HEK293 (cell line): ENCODE results near the gene RACK1.

Source experiments
- CTCF ChIA-PET: fragments of 350-600 bp; formaldehyde crosslinking; extraction: SDS; loops from one replicate; lab custom pipeline; 2021; ENCODE audit warnings: antibody characterized with exemption; lab: Yijun Ruan, JAX
- POLR2A ChIA-PET: fragments of 300-600 bp; formaldehyde crosslinking; extraction: SDS; loops from one replicate; lab custom pipeline; 2020; ENCODE audit warnings: antibody characterized with exemption, inconsistent platforms; lab: Yijun Ruan, JAX
- H3K27ac ChIP-seq: fragments of 200-500 bp; sonication (Bioruptor generic); 2 replicates; pipeline ENCODE4 v1.5.1; 2014; ENCODE audit warnings: low read depth, low read length, control low read depth, inconsistent platforms; ENCODE audit errors: extremely low read depth
- H3K36me3 ChIP-seq, 2 experiments: fragments of 200-500 bp in 1 of 2; sonication (Bioruptor generic) in 1 of 2; 1 replicate in 1 of 2; 2 replicates in 1 of 2; pipeline ENCODE4 v1.5.1; 2014 to 2017; ENCODE audit warnings: inconsistent platforms in 2 of 2, low read length in 2 of 2; ENCODE audit not compliant: control insufficient read depth in 2 of 2, insufficient read depth in 1 of 2
- H3K4me1 ChIP-seq: fragments of 200-500 bp; sonication (Bioruptor generic); 2 replicates; pipeline ENCODE4 v1.5.1; 2014; ENCODE audit warnings: mild to moderate bottlenecking, low read length, inconsistent platforms; ENCODE audit not compliant: control insufficient read depth, insufficient read depth
- H3K4me3 ChIP-seq: 2 replicates; pipeline ENCODE4 v1.5.1; 2011; ENCODE audit warnings: low read depth, mild to moderate bottlenecking, control low read depth, low read length, moderate library complexity
- H3K9me3 ChIP-seq: fragments of 200-500 bp; sonication (Bioruptor generic); 2 replicates; pipeline ENCODE4 v1.5.1; 2014; ENCODE audit warnings: low read depth, low read length, inconsistent platforms; ENCODE audit not compliant: control insufficient read depth, insufficient read depth
- ELK4 ChIP-seq: IDR thresholded peaks from 2 replicates; pipeline ENCODE4 v1.6.1; 2011; ENCODE audit warnings: mild to moderate bottlenecking, low read depth, low read length, borderline replicate concordance
- GLI2 ChIP-seq: fragments of 450-650 bp; formaldehyde crosslinking; IDR thresholded peaks from 2 replicates; pipeline ENCODE4; 2017; ENCODE audit warnings: missing biosample characterization, missing genetic modification characterization, low read depth, borderline replicate concordance
- HOXC10 ChIP-seq: sonication (generic); formaldehyde crosslinking; IDR thresholded peaks from 2 replicates; pipeline ENCODE4 v1.8.1; 2023; ENCODE audit warnings: mild to moderate bottlenecking, missing genetic modification reagents
- IKZF3 ChIP-seq: fragments of 450-650 bp; IDR thresholded peaks from 2 replicates; pipeline ENCODE4 v1.5.0; 2018; ENCODE audit warnings: missing biosample characterization, mild to moderate bottlenecking, missing genetic modification characterization, moderate library complexity
- KLF1 ChIP-seq: fragments of 450-650 bp; formaldehyde crosslinking; IDR thresholded peaks from 2 replicates; pipeline ENCODE4 v1.5.1; 2016; ENCODE audit warnings: missing biosample characterization, missing genetic modification characterization
- ZBTB48 ChIP-seq: fragments of 450-650 bp; formaldehyde crosslinking; IDR thresholded peaks from 2 replicates; pipeline ENCODE4 v1.5.1; 2016; ENCODE audit warnings: missing biosample characterization, missing genetic modification characterization
- ZEB2 ChIP-seq: fragments of 450-650 bp; formaldehyde crosslinking; IDR thresholded peaks from 2 replicates; pipeline ENCODE4 v1.5.1; 2016; ENCODE audit warnings: missing biosample characterization, missing genetic modification characterization
- ZIC2 ChIP-seq: fragments of 450-650 bp; formaldehyde crosslinking; IDR thresholded peaks from 2 replicates; pipeline ENCODE4 v1.5.1; 2016; ENCODE audit warnings: missing biosample characterization, missing genetic modification characterization
- ZNF112 ChIP-seq: fragments of 450-650 bp; formaldehyde crosslinking; IDR thresholded peaks from 2 replicates; pipeline ENCODE4 v1.5.0; 2017; ENCODE audit warnings: missing biosample characterization, missing genetic modification characterization
- ZNF132 ChIP-seq: fragments of 450-650 bp; formaldehyde crosslinking; IDR thresholded peaks from 2 replicates; pipeline ENCODE4 v1.5.1; 2017; ENCODE audit warnings: missing biosample characterization, missing genetic modification characterization, borderline replicate concordance
- ZNF133 ChIP-seq: fragments of 450-650 bp; formaldehyde crosslinking; IDR thresholded peaks from 2 replicates; pipeline ENCODE4 v1.5.1; 2016; ENCODE audit warnings: missing biosample characterization, missing genetic modification characterization
- ZNF175 ChIP-seq: fragments of 450-650 bp; formaldehyde crosslinking; IDR thresholded peaks from 2 replicates; pipeline ENCODE4 v1.5.1; 2016; ENCODE audit warnings: missing biosample characterization, missing genetic modification characterization
- ZNF248 ChIP-seq: fragments of 450-650 bp; formaldehyde crosslinking; IDR thresholded peaks from 2 replicates; pipeline ENCODE4 v1.5.1; 2017; ENCODE audit warnings: missing biosample characterization, missing genetic modification characterization
- ZNF266 ChIP-seq: fragments of 450-650 bp; formaldehyde crosslinking; IDR thresholded peaks from 2 replicates; pipeline ENCODE4 v1.5.1; 2016; ENCODE audit warnings: missing biosample characterization, missing genetic modification characterization, low read depth
- ZNF280C ChIP-seq: fragments of 450-650 bp; formaldehyde crosslinking; IDR thresholded peaks from 2 replicates; pipeline ENCODE4 v1.5.1; 2016; ENCODE audit warnings: missing biosample characterization, missing genetic modification characterization
- ZNF292 ChIP-seq: fragments of 450-650 bp; formaldehyde crosslinking; IDR thresholded peaks from 2 replicates; pipeline ENCODE4 v1.5.1; 2016; ENCODE audit warnings: low read depth, missing biosample characterization, missing genetic modification characterization, borderline replicate concordance
- ZNF398 ChIP-seq: fragments of 450-650 bp; formaldehyde crosslinking; IDR thresholded peaks from 2 replicates; pipeline ENCODE4 v1.5.1; 2017; ENCODE audit warnings: missing biosample characterization, missing genetic modification characterization
- ZNF449 ChIP-seq: fragments of 450-650 bp; formaldehyde crosslinking; IDR thresholded peaks from 2 replicates; pipeline ENCODE4 v1.5.1; 2017; ENCODE audit warnings: missing biosample characterization, mild to moderate bottlenecking, missing genetic modification characterization, moderate library complexity
- ZNF645 ChIP-seq: fragments of 450-650 bp; formaldehyde crosslinking; IDR thresholded peaks from 2 replicates; pipeline ENCODE4; 2016; ENCODE audit warnings: missing biosample characterization, missing genetic modification characterization
- ZNF654 ChIP-seq: fragments of 450-650 bp; formaldehyde crosslinking; IDR thresholded peaks from 2 replicates; pipeline ENCODE4 v1.5.1; 2016; ENCODE audit warnings: low read depth, missing biosample characterization, missing genetic modification characterization
- ZNF664 ChIP-seq: fragments of 450-650 bp; formaldehyde crosslinking; IDR thresholded peaks from 2 replicates; pipeline ENCODE4 v1.5.1; 2016; ENCODE audit warnings: missing biosample characterization, missing genetic modification characterization
- ZNF701 ChIP-seq: fragments of 450-650 bp; formaldehyde crosslinking; IDR thresholded peaks from 2 replicates; pipeline ENCODE4 v1.5.1; 2016; ENCODE audit warnings: missing biosample characterization, missing genetic modification characterization
- ZSCAN18 ChIP-seq: fragments of 450-650 bp; formaldehyde crosslinking; IDR thresholded peaks from 2 replicates; pipeline ENCODE4 v1.5.1; 2016; ENCODE audit warnings: missing biosample characterization, missing genetic modification characterization
- ZSCAN30 ChIP-seq: fragments of 450-650 bp; IDR thresholded peaks from 2 replicates; pipeline ENCODE4 v1.5.1; 2018; ENCODE audit warnings: missing biosample characterization, mild to moderate bottlenecking, missing genetic modification characterization, moderate library complexity

Gene RACK1

GRCh38 chr5:181207214-181207959, 36.3 kb downstream of the RACK1 start:
- Histone ChIP-seq H3K4me3 (peak overlapping the region; percentile 61), H3K9me3 (no peaks in the 10 kb centered on the region), H3K4me1 (no peaks in the 10 kb centered on the region), H3K36me3 (no peaks in the 10 kb centered on the region), H3K27ac (peak overlapping the region; percentile 35)
- ChIA-PET CTCF (interaction anchor here (1.5 to 2.2 kb wide), 4 partner anchors 15 to 39 kb away, joined by 3 to 11 read pairs (median 7); partner anchors contain the start of gene TRIM41), POLR2A (interaction anchor here (0.7 to 5.5 kb wide), 13 partner anchors 9 to 346 kb away, joined by 3 to 86 read pairs (median 8); partner anchors contain the start of genes RACK1, TRIM41, TRIM52 and ZFP62)
- TF ChIP-seq ZNF112 (tag by site-specific recombination) (no peak), HOXC10 (no peak), ZNF292 (tag by site-specific recombination) (no peak), ZNF132 (tag by site-specific recombination) (no peak), ELK4 (no peak), ZNF645 (no peak), ZNF266 (tag by site-specific recombination) (no peak), ZNF701 (tag by site-specific recombination) (no peak), ZBTB48 (no peak), ZSCAN30 (tag by site-specific recombination) (peak; percentile 100), ZNF449 (tag by site-specific recombination) (peak; percentile 68; the same call in 1 of the 2 replicates), ZNF664 (no peak; the same call in 1 of the 2 replicates), ZNF654 (tag by site-specific recombination) (no peak; the same call in 1 of the 2 replicates), ZEB2 (tag by site-specific recombination) (peak; percentile 88), ZIC2 (tag by site-specific recombination) (no peak), ZNF175 (tag by site-specific recombination) (no peak), ZNF280C (tag by site-specific recombination) (no peak), GLI2 (tag by site-specific recombination) (no peak), ZNF398 (tag by site-specific recombination) (no peak), IKZF3 (tag by site-specific recombination) (peak; percentile 88), KLF1 (tag by site-specific recombination) (no peak), ZSCAN18 (tag by site-specific recombination) (no peak), ZNF248 (tag by site-specific recombination) (no peak), ZNF133 (tag by site-specific recombination) (no peak)
